KOPT-K1 (cell line): ENCODE results near the gene SLC25A52.
"Not testable (repeated sequence)": the region's sequence is repeated elsewhere in the genome, so short reads cannot be mapped to it uniquely, and the experiment has no call there.

Experiments
- H3K27ac ChIP-seq: fragments of 200-600 bp; sonication (generic); 2 replicates; pipeline ENCODE4 v1.5.1; 2016; ENCODE audit warnings: antibody characterized with exemption, mild to moderate bottlenecking, low read depth, low read length; ENCODE audit not compliant: poor library complexity, severe bottlenecking
- H3K36me3 ChIP-seq: fragments of 200-600 bp; sonication (generic); 2 replicates; pipeline ENCODE4 v1.5.1; 2017; ENCODE audit warnings: antibody characterized with exemption, mild to moderate bottlenecking, low read length, moderate library complexity; ENCODE audit not compliant: insufficient read depth
- H3K9me3 ChIP-seq: fragments of 200-600 bp; sonication (generic); 2 replicates; pipeline ENCODE4 v1.5.1; 2017; ENCODE audit warnings: antibody characterized with exemption, low read length, mild to moderate bottlenecking; ENCODE audit not compliant: insufficient read depth, poor library complexity, severe bottlenecking

SLC25A52 gene

GRCh38 chr18:31773774-31774476, 13.2 kb upstream of the SLC25A52 start:
- Histone ChIP-seq H3K9me3 (peaks cover 13% of the 10 kb centered on the region), H3K27ac (no peak overlapping the region)

GRCh38 chr18:31772699-31773098, 12.0 kb upstream of the SLC25A52 start:
- H3K36me3 ChIP-seq = no peaks in the 10 kb centered on the region
- no peak overlapping the region for H3K27ac ChIP-seq
- H3K9me3 ChIP-seq = peaks cover 2% of the 10 kb centered on the region

More at GRCh38 chr18:31773774-31774476, 13.2 kb upstream of the SLC25A52 start:
- H3K36me3 ChIP-seq = no peaks in the 10 kb centered on the region

- no peak overlapping the region for H3K27ac ChIP-seq
- H3K36me3 ChIP-seq = no peaks in the 10 kb centered on the region
- no peaks in the 10 kb centered on the region for H3K9me3 ChIP-seq
These were observed 10.4 kb downstream of the SLC25A52 start for GRCh38 chr18:31750273-31750672.

GRCh38 chr18:31746396-31746795, 14.3 kb downstream of the SLC25A52 start:
- Histone ChIP-seq H3K36me3 (no peaks in the 10 kb centered on the region), H3K9me3 (no peaks in the 10 kb centered on the region), H3K27ac (no peak overlapping the region)

- Histone ChIP-seq H3K36me3 (no peaks in the 10 kb centered on the region), H3K9me3 (no peaks in the 10 kb centered on the region), H3K27ac (no peak overlapping the region)
These were observed 16.2 kb downstream of the SLC25A52 start for GRCh38 chr18:31744321-31745067.

GRCh38 chr18:31743600-31743999, 17.1 kb downstream of the SLC25A52 start:
- H3K9me3 ChIP-seq, H3K27ac ChIP-seq, H3K36me3 ChIP-seq: not testable (repeated sequence)

GRCh38 chr18:31741097-31741735, 19.5 kb downstream of the SLC25A52 start:
- no peak overlapping the region for H3K27ac ChIP-seq

GRCh38 chr18:31740180-31740579, 20.5 kb downstream of the SLC25A52 start:
- H3K36me3 ChIP-seq = no peaks in the 10 kb centered on the region
- H3K27ac ChIP-seq = no peak overlapping the region
- H3K9me3 ChIP-seq = no peaks in the 10 kb centered on the region

More at GRCh38 chr18:31741097-31741735, 19.5 kb downstream of the SLC25A52 start:
- no peaks in the 10 kb centered on the region for H3K9me3 ChIP-seq
- no peaks in the 10 kb centered on the region for H3K36me3 ChIP-seq

GRCh38 chr18:31739651-31740050, 21.0 kb downstream of the SLC25A52 start:
- Histone ChIP-seq H3K27ac (no peak overlapping the region), H3K36me3 (no peaks in the 10 kb centered on the region), H3K9me3 (no peaks in the 10 kb centered on the region)

- Histone ChIP-seq H3K9me3 (no peaks in the 10 kb centered on the region), H3K27ac (no peak overlapping the region), H3K36me3 (no peaks in the 10 kb centered on the region)
These were observed 21.9 kb downstream of the SLC25A52 start for GRCh38 chr18:31738460-31739407.

- H3K27ac ChIP-seq = no peak overlapping the region
- no peaks in the 10 kb centered on the region for H3K36me3 ChIP-seq
- no peaks in the 10 kb centered on the region for H3K9me3 ChIP-seq
These were observed 24.1 kb downstream of the SLC25A52 start for GRCh38 chr18:31736630-31737029.

GRCh38 chr18:31731628-31732027, 29.1 kb downstream of the SLC25A52 start:
- Histone ChIP-seq H3K27ac (no peak overlapping the region), H3K36me3 (no peaks in the 10 kb centered on the region), H3K9me3 (no peaks in the 10 kb centered on the region)

- H3K9me3 ChIP-seq, H3K27ac ChIP-seq, H3K36me3 ChIP-seq: not testable (repeated sequence)
These were observed 31.5 kb downstream of the SLC25A52 start for GRCh38 chr18:31729196-31729595.

GRCh38 chr18:31723990-31724711, 36.5 kb downstream of the SLC25A52 start:
- H3K27ac ChIP-seq = no peak overlapping the region
- H3K36me3 ChIP-seq = no peaks in the 10 kb centered on the region

More at GRCh38 chr18:31723990-31724711, 36.5 kb downstream of the SLC25A52 start:
- H3K9me3 ChIP-seq = peaks cover 7% of the 10 kb centered on the region
